ENCODE results near the gene RBM33. TPM values are rescaled to one million over a fixed set of nuclear protein-coding genes. Genes with fewer than 3 reads are reported as not detected.

RBM33 gene
- total RNA-seq, 4 donors from 2014 or later: 20.6 to 85.1 (median 38.4) TPM

- Histone ChIP-seq H3K4me1 (peaks cover 0 to 16% of the 10 kb centered on the region in 2 donors), H3K36me3 (no peaks in the 10 kb centered on the region), H3K27ac (no peak overlapping the region), H3K9me3 (no peaks in the 10 kb centered on the region), H3K27me3 (peaks cover 0 to 23% of the 10 kb centered on the region in 2 donors), H3K4me3 (no peak overlapping the region)
- no peak for TF ChIP-seq POLR2A (IDR thresholded peaks at IDR 0.05)
- intact Hi-C loops (cut with DNase I; ENCODE audit: low total_unique reads): loop anchor here (10.0 kb wide), 1 partner anchor 1015 kb away; no protein-coding TSS in a partner anchor
- no peak for DNase-seq
Measured at GRCh38 chr7:155799514-155799913, 155.1 kb downstream of the RBM33 start.

DNA sequence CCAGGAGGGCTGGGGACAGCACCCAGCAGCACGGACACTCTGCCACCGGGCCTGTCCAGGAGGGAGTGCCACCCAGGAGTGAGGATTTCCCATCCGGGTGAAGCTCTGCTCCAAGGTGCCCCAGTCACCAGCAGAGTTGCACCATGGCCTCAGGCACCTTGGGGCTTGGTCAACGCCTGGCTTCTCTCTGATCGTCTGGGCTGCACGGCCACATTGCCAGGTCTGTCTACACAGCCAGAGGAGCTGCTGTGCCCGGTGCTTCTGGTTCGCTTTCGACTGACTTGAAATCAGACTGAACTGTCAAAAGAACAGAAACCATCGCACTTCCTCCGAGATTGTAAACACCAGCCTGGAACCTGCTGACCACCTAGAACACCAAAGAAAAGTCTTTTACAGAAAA, 155.8 kb downstream of the RBM33 start:
- Histone ChIP-seq H3K36me3 (no peaks in the 10 kb centered on the region), H3K4me3 (no peak overlapping the region), H3K4me1 (peaks cover 0 to 21% of the 10 kb centered on the region in 2 donors), H3K27me3 (peaks cover 0 to 24% of the 10 kb centered on the region in 2 donors), H3K27ac (no peak overlapping the region), H3K9me3 (no peaks in the 10 kb centered on the region)
- DNase-seq: no peak
- intact Hi-C loops (cut with DNase I; ENCODE audit: low total_unique reads): no loop called here
- no peak for TF ChIP-seq POLR2A (IDR thresholded peaks at IDR 0.05)
- TF ChIP-seq, protein P1, sequence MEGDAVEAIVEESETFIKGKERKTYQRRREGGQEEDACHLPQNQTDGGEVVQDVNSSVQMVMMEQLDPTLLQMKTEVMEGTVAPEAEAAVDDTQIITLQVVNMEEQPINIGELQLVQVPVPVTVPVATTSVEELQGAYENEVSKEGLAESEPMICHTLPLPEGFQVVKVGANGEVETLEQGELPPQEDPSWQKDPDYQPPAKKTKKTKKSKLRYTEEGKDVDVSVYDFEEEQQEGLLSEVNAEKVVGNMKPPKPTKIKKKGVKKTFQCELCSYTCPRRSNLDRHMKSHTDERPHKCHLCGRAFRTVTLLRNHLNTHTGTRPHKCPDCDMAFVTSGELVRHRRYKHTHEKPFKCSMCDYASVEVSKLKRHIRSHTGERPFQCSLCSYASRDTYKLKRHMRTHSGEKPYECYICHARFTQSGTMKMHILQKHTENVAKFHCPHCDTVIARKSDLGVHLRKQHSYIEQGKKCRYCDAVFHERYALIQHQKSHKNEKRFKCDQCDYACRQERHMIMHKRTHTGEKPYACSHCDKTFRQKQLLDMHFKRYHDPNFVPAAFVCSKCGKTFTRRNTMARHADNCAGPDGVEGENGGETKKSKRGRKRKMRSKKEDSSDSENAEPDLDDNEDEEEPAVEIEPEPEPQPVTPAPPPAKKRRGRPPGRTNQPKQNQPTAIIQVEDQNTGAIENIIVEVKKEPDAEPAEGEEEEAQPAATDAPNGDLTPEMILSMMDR (IDR thresholded peaks at IDR 0.05): no peak

GRCh38 chr7:155800741-155801267, 156.3 kb downstream of the RBM33 start:
- DNase-seq: no peak
- intact Hi-C loops (cut with DNase I; ENCODE audit: low total_unique reads): no loop called here
- no peaks in the 10 kb centered on the region for H3K36me3 ChIP-seq
- no peaks in the 10 kb centered on the region for H3K9me3 ChIP-seq
- H3K4me1 ChIP-seq: peaks cover 0 to 26% of the 10 kb centered on the region in 2 donors
- no peak overlapping the region for H3K27ac ChIP-seq
- TF ChIP-seq, protein P1 (IDR thresholded peaks at IDR 0.05): no peak
- TF ChIP-seq POLR2A (IDR thresholded peaks at IDR 0.05): no peak
- no peak overlapping the region for H3K4me3 ChIP-seq
- peaks cover 0 to 29% of the 10 kb centered on the region in 2 donors for H3K27me3 ChIP-seq

GRCh38 chr7:155802291-155802690, 157.8 kb downstream of the RBM33 start:
- intact Hi-C loops (cut with DNase I; ENCODE audit: low total_unique reads): no loop called here
- H3K9me3 ChIP-seq: no peaks in the 10 kb centered on the region
- H3K4me1 ChIP-seq: peaks cover 0 to 31% of the 10 kb centered on the region in 2 donors
- H3K36me3 ChIP-seq: no peaks in the 10 kb centered on the region
- TF ChIP-seq, protein P1 (IDR thresholded peaks at IDR 0.05): no peak
- TF ChIP-seq POLR2A (IDR thresholded peaks at IDR 0.05): no peak
- peaks cover 0 to 29% of the 10 kb centered on the region in 2 donors for H3K27me3 ChIP-seq
- no peak for DNase-seq
- H3K4me3 ChIP-seq: no peak overlapping the region
- no peak overlapping the region for H3K27ac ChIP-seq

GRCh38 chr7:155802906-155803417, 158.5 kb downstream of the RBM33 start:
- Histone ChIP-seq H3K27me3 (peaks cover 0 to 32% of the 10 kb centered on the region in 2 donors), H3K27ac (no peak overlapping the region), H3K4me1 (peaks cover 0 to 31% of the 10 kb centered on the region in 2 donors), H3K36me3 (no peaks in the 10 kb centered on the region), H3K9me3 (no peaks in the 10 kb centered on the region), H3K4me3 (no peak overlapping the region)
- intact Hi-C loops (cut with DNase I; ENCODE audit: low total_unique reads): no loop called here
- no peak for DNase-seq
- no peak for TF ChIP-seq POLR2A (IDR thresholded peaks at IDR 0.05)
- TF ChIP-seq, protein P1 (IDR thresholded peaks at IDR 0.05): no peak
